Lower leg skin (tissue), 4 donors: ENCODE measurements around the gene POPDC2. TPM values are rescaled to one million over a fixed set of nuclear protein-coding genes. Genes with fewer than 3 reads are reported as not detected.

Experiments
- DNase-seq, 2 donors: peaks; one replicate each; pipeline ENCODE4 v3.0.0-alpha.2; 2019; ENCODE audit warnings: low spot score in 2 of 2
- H3K4me3 ChIP-seq: fragments of 200-600 bp; sonication (generic); 2 replicates; pipeline ENCODE4 v1.5.1; 2017; ENCODE audit warnings: mild to moderate bottlenecking, low read depth; ENCODE audit not compliant: poor library complexity, severe bottlenecking
- POLR2A ChIP-seq, 2 donors: fragments of 450-650 bp; IDR thresholded peaks; one replicate each; pipeline ENCODE4 v1.6.1; 2016 to 2017; ENCODE audit warnings: antibody characterized with exemption in 2 of 2, mild to moderate bottlenecking in 1 of 2, moderate library complexity in 1 of 2
- WGBS, 2 donors: methylation state at CpG; one replicate each; pipeline ENCODE4 v1.1.5; 2018; 5-methylcytosine and 5-hydroxymethylcytosine counted together
- intact Hi-C: fragments of 100-400 bp; cut with DNase I; formaldehyde crosslinking; loops from one replicate; pipeline ENCODE4 v1.15.0; 2023; ENCODE audit warnings: low total_unique reads
- total RNA-seq, 4 donors: library from RNA; depleted of rRNA; stranded (reverse); fragments of >200 nt; gene quantifications; one replicate each; pipeline ENCODE4 v1.1.0, GENCODE V29; 2016
- TF ChIP-seq, protein P1 (sequence below), 3 donors: fragments of 450-650 bp; IDR thresholded peaks; one replicate each; pipeline ENCODE4 v1.5.1; 2016; ENCODE audit warnings: antibody characterized with exemption in 3 of 3, mild to moderate bottlenecking in 3 of 3, moderate library complexity in 2 of 3

POPDC2 gene
- total RNA-seq, 4 donors from 2014 or later, result 0.97 to 1.9 (median 1.3) TPM

DNA sequence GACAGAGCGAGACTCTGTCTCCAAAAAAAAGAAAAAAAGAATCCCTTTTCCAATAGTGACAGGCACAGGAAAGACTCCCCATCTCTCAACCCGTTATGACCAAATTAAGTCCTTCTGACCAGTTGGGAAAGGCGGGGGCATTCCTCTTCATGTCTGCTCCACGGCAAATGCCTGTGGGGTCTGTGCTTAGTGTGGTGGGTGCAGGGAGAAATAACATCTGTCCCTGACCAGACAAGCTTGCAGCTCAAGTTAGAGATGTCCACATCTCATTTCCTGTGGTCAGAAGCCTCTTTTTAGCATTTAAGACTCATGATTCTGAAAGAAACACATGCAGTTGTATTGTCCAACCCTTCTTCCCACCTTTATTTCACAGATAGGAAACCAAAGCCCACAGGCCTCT, 46.5 kb downstream of the POPDC2 start:
- H3K4me3 ChIP-seq, result no peak overlapping the region
- WGBS, 2 donors, result 90 to 96% methylated on average over 4 of the region's 4 CpGs
- TF ChIP-seq POLR2A (IDR thresholded peaks at IDR 0.05), result no peak
- TF ChIP-seq, protein P1, sequence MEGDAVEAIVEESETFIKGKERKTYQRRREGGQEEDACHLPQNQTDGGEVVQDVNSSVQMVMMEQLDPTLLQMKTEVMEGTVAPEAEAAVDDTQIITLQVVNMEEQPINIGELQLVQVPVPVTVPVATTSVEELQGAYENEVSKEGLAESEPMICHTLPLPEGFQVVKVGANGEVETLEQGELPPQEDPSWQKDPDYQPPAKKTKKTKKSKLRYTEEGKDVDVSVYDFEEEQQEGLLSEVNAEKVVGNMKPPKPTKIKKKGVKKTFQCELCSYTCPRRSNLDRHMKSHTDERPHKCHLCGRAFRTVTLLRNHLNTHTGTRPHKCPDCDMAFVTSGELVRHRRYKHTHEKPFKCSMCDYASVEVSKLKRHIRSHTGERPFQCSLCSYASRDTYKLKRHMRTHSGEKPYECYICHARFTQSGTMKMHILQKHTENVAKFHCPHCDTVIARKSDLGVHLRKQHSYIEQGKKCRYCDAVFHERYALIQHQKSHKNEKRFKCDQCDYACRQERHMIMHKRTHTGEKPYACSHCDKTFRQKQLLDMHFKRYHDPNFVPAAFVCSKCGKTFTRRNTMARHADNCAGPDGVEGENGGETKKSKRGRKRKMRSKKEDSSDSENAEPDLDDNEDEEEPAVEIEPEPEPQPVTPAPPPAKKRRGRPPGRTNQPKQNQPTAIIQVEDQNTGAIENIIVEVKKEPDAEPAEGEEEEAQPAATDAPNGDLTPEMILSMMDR (IDR thresholded peaks at IDR 0.05), result no peak
- intact Hi-C loops, result no loop called here
- peak in 1 of 2 donors; percentile 8 for DNase-seq

DNA sequence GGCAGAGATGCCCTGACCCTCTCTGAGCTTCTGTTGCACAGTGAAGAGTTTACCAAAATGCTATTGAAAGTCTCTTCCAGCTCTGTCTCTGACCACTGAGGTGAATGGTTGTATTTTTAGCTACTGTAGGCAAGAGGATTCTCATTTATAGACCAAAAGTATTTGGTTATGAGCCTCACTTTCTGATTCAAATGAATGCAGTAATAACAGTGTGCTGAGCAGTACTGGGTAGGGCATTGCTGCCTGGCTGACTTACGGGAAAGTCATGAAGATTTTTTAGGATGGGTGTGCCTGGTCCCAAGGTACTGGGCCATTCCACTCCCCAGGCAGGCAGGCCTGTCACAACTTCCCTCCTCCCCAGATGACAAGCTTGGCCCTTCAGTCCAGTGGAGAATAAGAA, 47.2 kb downstream of the POPDC2 start:
- DNase-seq, result no peak
- intact Hi-C loops, result no loop called here
- TF ChIP-seq, protein P1 (IDR thresholded peaks at IDR 0.05), result no peak
- no peak for TF ChIP-seq POLR2A (IDR thresholded peaks at IDR 0.05)
- no peak overlapping the region for H3K4me3 ChIP-seq
- WGBS, 2 donors, result 67 to 81% methylated on average over 1 of the region's 1 CpG

DNA sequence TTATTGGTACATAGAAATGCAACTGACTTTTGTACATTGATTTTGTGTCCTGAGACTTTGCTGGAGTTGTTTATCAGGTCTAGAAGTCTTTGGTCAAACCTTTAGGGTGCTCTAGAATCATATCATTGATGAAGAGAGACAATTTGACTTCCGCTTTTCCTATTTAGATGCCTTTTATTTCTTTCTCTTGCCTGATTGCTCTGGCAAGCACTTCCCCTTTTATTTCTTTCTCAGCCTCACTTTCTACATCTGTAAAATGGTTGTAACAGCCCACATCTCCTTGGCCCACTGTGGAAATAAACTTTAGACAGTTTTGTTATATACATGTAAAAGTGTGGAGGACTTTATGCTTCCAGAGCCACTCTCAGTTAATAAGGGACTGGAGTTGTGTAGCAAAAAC, 48.7 kb downstream of the POPDC2 start:
- 92 to 96% methylated on average over 1 of the region's 1 CpG for WGBS, 2 donors
- intact Hi-C loops, result no loop called here
- TF ChIP-seq, protein P1 (IDR thresholded peaks at IDR 0.05), result no peak
- no peak for TF ChIP-seq POLR2A (IDR thresholded peaks at IDR 0.05)
- H3K4me3 ChIP-seq, result no peak overlapping the region
- no peak for DNase-seq

DNA sequence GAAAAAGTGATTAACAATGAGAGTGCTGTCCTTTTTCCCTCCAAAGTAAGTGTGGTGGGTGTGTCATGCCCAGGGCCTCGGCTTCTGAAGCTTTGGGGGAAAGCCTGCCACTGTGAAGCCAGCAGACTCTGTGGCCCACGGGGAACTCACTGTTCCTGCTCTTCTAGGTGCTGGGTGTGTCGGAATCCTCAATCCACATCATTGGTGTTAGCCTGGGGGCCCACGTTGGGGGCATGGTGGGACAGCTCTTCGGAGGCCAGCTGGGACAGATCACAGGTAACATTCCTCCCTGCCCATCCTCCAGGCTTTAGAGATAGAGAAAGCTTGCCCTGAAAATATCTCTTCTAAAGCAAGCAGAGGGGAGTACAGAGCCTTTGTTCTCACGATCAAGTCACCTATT, 51.1 kb downstream of the POPDC2 start:
- peak in 1 of 2 donors; percentile 69 for DNase-seq
- intact Hi-C loops, result no loop called here
- no peak for TF ChIP-seq POLR2A (IDR thresholded peaks at IDR 0.05)
- TF ChIP-seq, protein P1 (IDR thresholded peaks at IDR 0.05), result no peak
- whole genome bisulfite sequencing, 2 donors, result 29 to 52% methylated on average over 6 of the region's 6 CpGs
- no peak overlapping the region for H3K4me3 ChIP-seq

DNA sequence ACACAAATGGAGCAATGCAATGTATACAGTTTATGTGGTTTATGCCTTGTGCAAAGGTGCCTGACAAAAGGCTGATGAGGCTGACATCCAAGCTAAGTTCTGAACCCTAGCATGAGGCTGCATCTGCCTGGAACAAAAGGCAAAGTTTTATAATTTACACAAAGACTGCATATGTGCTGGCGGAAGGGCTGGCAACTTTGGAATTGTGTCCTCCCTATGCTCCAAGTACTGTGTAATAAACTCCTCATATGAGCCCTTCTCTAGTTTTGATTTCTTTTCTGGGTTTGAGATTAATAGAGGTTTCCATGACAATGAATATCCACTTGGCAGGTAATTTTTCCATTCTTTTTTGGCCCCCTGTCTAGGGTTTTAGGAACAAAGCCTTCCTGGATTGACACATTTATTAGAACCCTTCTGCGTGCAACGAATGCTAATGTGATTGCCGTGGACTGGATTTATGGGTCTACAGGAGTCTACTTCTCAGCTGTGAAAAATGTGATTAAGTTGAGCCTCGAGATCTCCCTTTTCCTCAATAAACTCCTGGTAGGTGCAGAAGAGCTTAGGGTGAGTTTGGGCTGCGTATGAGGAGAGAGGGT, 51.9 kb downstream of the POPDC2 start:
- H3K4me3 ChIP-seq, result no peak overlapping the region
- WGBS, 2 donors, result 69 to 73% methylated on average over 6 of the region's 6 CpGs
- TF ChIP-seq POLR2A (IDR thresholded peaks at IDR 0.05), result no peak
- TF ChIP-seq, protein P1 (IDR thresholded peaks at IDR 0.05), result no peak
- intact Hi-C loops, result no loop called here
- no peak for DNase-seq

DNA sequence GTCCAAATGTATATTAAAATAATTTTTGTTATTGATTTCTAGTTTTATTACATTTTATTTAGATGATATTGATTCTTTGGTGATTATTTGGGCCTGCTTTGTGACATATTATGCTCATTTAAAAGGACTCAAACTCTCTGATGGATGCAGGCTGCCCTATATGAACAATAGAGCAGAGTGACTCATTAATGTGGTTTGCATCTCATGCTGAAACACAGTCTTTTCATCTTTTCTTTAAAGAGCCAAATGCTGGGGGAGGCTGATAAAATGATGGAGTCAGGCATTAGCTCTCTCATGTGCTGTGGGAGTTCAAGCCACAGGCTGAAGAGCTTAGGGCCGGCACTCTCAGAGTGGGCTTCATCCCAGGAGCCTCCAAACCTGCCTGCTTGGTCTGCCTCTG, 55.5 kb downstream of the POPDC2 start:
- intact Hi-C loops, result no loop called here
- no peak for DNase-seq
- H3K4me3 ChIP-seq, result no peak overlapping the region
- WGBS, 2 donors, result 60 to 100% methylated on average over 1 of the region's 1 CpG
- TF ChIP-seq, protein P1 (IDR thresholded peaks at IDR 0.05), result no peak
- no peak for TF ChIP-seq POLR2A (IDR thresholded peaks at IDR 0.05)
